ENCODE data around the gene ASB16. TPM values are rescaled to one million over a fixed set of nuclear protein-coding genes. Genes with fewer than 3 reads are reported as not detected.
"Not testable (repeated sequence)": the region's sequence is repeated elsewhere in the genome, so short reads cannot be mapped to it uniquely, and the experiment has no call there.

The ASB16 gene
- total and polyA plus RNA-seq, 4 donors, result 0.11 to 3.1 (median 1.4) TPM; not detected in 1

GRCh38 chr17:44147812-44148211 lies 22.7 kb upstream of the ASB16 start:
- no peak overlapping the region for H3K27ac ChIP-seq (ENCODE audit: low read depth, low read length)
- peaks cover 15% of the 10 kb centered on the region for H3K36me3 ChIP-seq (ENCODE audit: control insufficient read depth, insufficient read depth, low read length)
- no peak overlapping the region for H3K4me3 ChIP-seq (ENCODE audit: low read depth, low read length)
- 94% methylated on average over 4 of the region's 4 CpGs for WGBS (ENCODE audit: insufficient coverage)
- no peak for DNase-seq (ENCODE audit: low read depth in 4 of 6, low spot score in 6 of 6)
- no peaks in the 10 kb centered on the region for H3K27me3 ChIP-seq (ENCODE audit: control insufficient read depth, insufficient read depth, low read length)
- H3K9me3 ChIP-seq (ENCODE audit: control insufficient read depth, insufficient read depth, low read length), result no peaks in the 10 kb centered on the region
- peaks cover 2% of the 10 kb centered on the region for H3K4me1 ChIP-seq (ENCODE audit: control insufficient read depth, insufficient read depth, low read length)

- DNase-seq (ENCODE audit: low read depth in 4 of 6, low spot score in 6 of 6), result not testable (repeated sequence)
Observed at GRCh38 chr17:44149066-44149465, 21.4 kb upstream of the ASB16 start.

GRCh38 chr17:44149750-44150329 lies 20.7 kb upstream of the ASB16 start:
- WGBS (ENCODE audit: insufficient coverage), result 100% methylated on average over 3 of the region's 4 CpGs
- Histone ChIP-seq H3K27me3 (ENCODE audit: control insufficient read depth, insufficient read depth, low read length) (no peaks in the 10 kb centered on the region), H3K4me1 (ENCODE audit: control insufficient read depth, insufficient read depth, low read length) (no peaks in the 10 kb centered on the region), H3K9me3 (ENCODE audit: control insufficient read depth, insufficient read depth, low read length) (no peaks in the 10 kb centered on the region), H3K4me3 (ENCODE audit: low read depth, low read length) (no peak overlapping the region), H3K27ac (ENCODE audit: low read depth, low read length) (no peak overlapping the region), H3K36me3 (ENCODE audit: control insufficient read depth, insufficient read depth, low read length) (peaks cover 15% of the 10 kb centered on the region)
- DNase-seq (ENCODE audit: low read depth in 4 of 6, low spot score in 6 of 6), result no peak

More at GRCh38 chr17:44149066-44149465, 21.4 kb upstream of the ASB16 start:
- 100% methylated on average over 2 of the region's 3 CpGs for WGBS (ENCODE audit: insufficient coverage)
- H3K4me3 ChIP-seq (ENCODE audit: low read depth, low read length); H3K27ac ChIP-seq (ENCODE audit: low read depth, low read length); H3K9me3 ChIP-seq (ENCODE audit: control insufficient read depth, insufficient read depth, low read length); H3K27me3 ChIP-seq (ENCODE audit: control insufficient read depth, insufficient read depth, low read length); H3K4me1 ChIP-seq (ENCODE audit: control insufficient read depth, insufficient read depth, low read length): not testable (repeated sequence)
- peaks cover 15% of the 10 kb centered on the region for H3K36me3 ChIP-seq (ENCODE audit: control insufficient read depth, insufficient read depth, low read length)

DNA sequence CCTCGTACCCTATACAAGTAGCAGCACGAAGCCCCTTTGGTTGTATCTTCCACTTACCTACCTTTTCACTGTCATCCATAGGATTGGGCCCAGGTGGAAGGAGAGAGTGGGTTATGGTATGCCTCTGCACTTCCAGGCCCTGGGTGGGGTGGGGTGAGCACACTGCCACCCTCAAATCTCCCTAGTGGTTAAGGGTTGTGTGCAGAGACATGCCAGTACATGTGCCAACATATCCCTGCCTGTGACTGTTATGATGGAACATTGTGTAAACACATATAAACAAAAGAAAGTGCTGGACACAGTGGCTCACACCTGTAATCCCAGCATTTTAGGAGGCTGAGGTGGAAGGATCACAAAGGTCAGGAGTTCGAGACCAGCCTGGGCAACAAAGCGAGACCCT lies 17.6 kb upstream of the ASB16 start:
- DNase-seq (ENCODE audit: low read depth in 4 of 6, low spot score in 6 of 6), result no peak
- Histone ChIP-seq H3K27me3 (ENCODE audit: control insufficient read depth, insufficient read depth, low read length) (no peaks in the 10 kb centered on the region), H3K27ac (ENCODE audit: low read depth, low read length) (no peak overlapping the region), H3K36me3 (ENCODE audit: control insufficient read depth, insufficient read depth, low read length) (peaks cover 10% of the 10 kb centered on the region), H3K4me1 (ENCODE audit: control insufficient read depth, insufficient read depth, low read length) (no peaks in the 10 kb centered on the region), H3K9me3 (ENCODE audit: control insufficient read depth, insufficient read depth, low read length) (no peaks in the 10 kb centered on the region), H3K4me3 (ENCODE audit: low read depth, low read length) (no peak overlapping the region)
- WGBS (ENCODE audit: insufficient coverage), result no CpG with 5 or more reads among the region's 4 CpGs

GRCh38 chr17:44155488-44155887 lies 15.0 kb upstream of the ASB16 start:
- WGBS (ENCODE audit: insufficient coverage), result 88% methylated on average over 2 of the region's 2 CpGs
- Histone ChIP-seq H3K4me1 (ENCODE audit: control insufficient read depth, insufficient read depth, low read length) (no peaks in the 10 kb centered on the region), H3K9me3 (ENCODE audit: control insufficient read depth, insufficient read depth, low read length) (no peaks in the 10 kb centered on the region), H3K36me3 (ENCODE audit: control insufficient read depth, insufficient read depth, low read length) (peaks cover 4% of the 10 kb centered on the region), H3K27ac (ENCODE audit: low read depth, low read length) (no peak overlapping the region), H3K27me3 (ENCODE audit: control insufficient read depth, insufficient read depth, low read length) (no peaks in the 10 kb centered on the region), H3K4me3 (ENCODE audit: low read depth, low read length) (no peak overlapping the region)
- no peak for DNase-seq (ENCODE audit: low read depth in 4 of 6, low spot score in 6 of 6)

GRCh38 chr17:44159519-44160210 lies 10.8 kb upstream of the ASB16 start:
- WGBS (ENCODE audit: insufficient coverage), result 95% methylated on average over 13 of the region's 15 CpGs
- H3K4me3 ChIP-seq (ENCODE audit: low read depth, low read length), result no peak overlapping the region
- H3K9me3 ChIP-seq (ENCODE audit: control insufficient read depth, insufficient read depth, low read length), result no peaks in the 10 kb centered on the region

DNA sequence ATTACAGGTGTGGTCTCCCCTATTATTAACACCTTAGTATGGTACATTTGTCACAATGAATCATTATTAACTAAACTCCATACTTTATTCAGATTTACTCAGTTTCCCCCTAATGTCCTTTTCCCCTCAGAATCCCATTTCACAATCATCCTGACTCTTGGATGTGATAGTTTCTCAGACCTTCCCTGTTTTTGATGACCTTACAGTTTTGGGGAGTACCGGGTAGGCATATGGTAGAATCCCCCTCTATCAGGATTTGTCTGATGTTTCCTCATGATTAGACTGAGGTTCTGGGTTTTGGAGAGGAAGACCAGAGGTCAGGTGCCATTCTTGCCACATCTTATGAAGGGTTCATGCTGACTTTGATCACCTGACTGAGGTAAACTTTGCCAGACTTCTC lies 6.0 kb upstream of the ASB16 start:
- Histone ChIP-seq H3K27me3 (ENCODE audit: control insufficient read depth, insufficient read depth, low read length) (no peaks in the 10 kb centered on the region), H3K4me3 (ENCODE audit: low read depth, low read length) (no peak overlapping the region), H3K27ac (ENCODE audit: low read depth, low read length) (no peak overlapping the region), H3K9me3 (ENCODE audit: control insufficient read depth, insufficient read depth, low read length) (no peaks in the 10 kb centered on the region), H3K36me3 (ENCODE audit: control insufficient read depth, insufficient read depth, low read length) (peaks cover 7% of the 10 kb centered on the region), H3K4me1 (ENCODE audit: control insufficient read depth, insufficient read depth, low read length) (peaks cover 18% of the 10 kb centered on the region)
- WGBS (ENCODE audit: insufficient coverage), result no CpG with 5 or more reads among the region's 1 CpG
- DNase-seq (ENCODE audit: low read depth in 4 of 6, low spot score in 6 of 6), result no peak

More at GRCh38 chr17:44159519-44160210, 10.8 kb upstream of the ASB16 start:
- DNase-seq (ENCODE audit: low read depth in 4 of 6, low spot score in 6 of 6), result no peak
- peaks cover 11% of the 10 kb centered on the region for H3K36me3 ChIP-seq (ENCODE audit: control insufficient read depth, insufficient read depth, low read length)
- no peaks in the 10 kb centered on the region for H3K27me3 ChIP-seq (ENCODE audit: control insufficient read depth, insufficient read depth, low read length)
- no peak overlapping the region for H3K27ac ChIP-seq (ENCODE audit: low read depth, low read length)
- no peaks in the 10 kb centered on the region for H3K4me1 ChIP-seq (ENCODE audit: control insufficient read depth, insufficient read depth, low read length)

- Histone ChIP-seq H3K4me1 (ENCODE audit: control insufficient read depth, insufficient read depth, low read length) (peaks cover 28% of the 10 kb centered on the region), H3K27ac (ENCODE audit: low read depth, low read length) (no peak overlapping the region), H3K9me3 (ENCODE audit: control insufficient read depth, insufficient read depth, low read length) (no peaks in the 10 kb centered on the region), H3K4me3 (ENCODE audit: low read depth, low read length) (no peak overlapping the region), H3K36me3 (ENCODE audit: control insufficient read depth, insufficient read depth, low read length) (no peaks in the 10 kb centered on the region), H3K27me3 (ENCODE audit: control insufficient read depth, insufficient read depth, low read length) (no peaks in the 10 kb centered on the region)
- no peak for DNase-seq (ENCODE audit: low read depth in 4 of 6, low spot score in 6 of 6)
- WGBS (ENCODE audit: insufficient coverage), result 58% methylated on average over 5 of the region's 7 CpGs
Observed at GRCh38 chr17:44167181-44167861, 3.2 kb upstream of the ASB16 start.

DNA sequence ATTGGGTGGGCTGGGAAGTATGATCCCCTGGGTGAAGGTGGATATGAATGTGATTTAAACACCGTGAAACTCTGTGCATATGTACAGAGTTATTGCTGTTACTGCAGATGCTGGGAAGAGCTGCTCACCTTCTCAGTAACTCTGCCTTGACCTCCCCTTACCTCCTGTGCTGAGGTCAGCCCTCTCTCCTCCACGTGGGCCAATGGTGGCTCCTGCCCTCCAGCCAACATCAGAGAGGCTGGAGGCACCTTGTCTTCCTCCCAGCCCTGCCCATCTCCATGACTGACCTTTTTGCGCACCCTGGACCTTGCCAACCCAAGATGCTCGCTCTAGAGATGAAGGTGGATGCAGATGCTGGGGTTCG lies 387 bp upstream of the ASB16 start:
- Histone ChIP-seq H3K4me1 (ENCODE audit: control insufficient read depth, insufficient read depth, low read length) (peaks cover 28% of the 10 kb centered on the region), H3K27ac (ENCODE audit: low read depth, low read length) (no peak overlapping the region), H3K4me3 (ENCODE audit: low read depth, low read length) (no peak overlapping the region), H3K27me3 (ENCODE audit: control insufficient read depth, insufficient read depth, low read length) (no peaks in the 10 kb centered on the region), H3K9me3 (ENCODE audit: control insufficient read depth, insufficient read depth, low read length) (no peaks in the 10 kb centered on the region), H3K36me3 (ENCODE audit: control insufficient read depth, insufficient read depth, low read length) (no peaks in the 10 kb centered on the region)
- WGBS (ENCODE audit: insufficient coverage), result 63% methylated on average over 5 of the region's 5 CpGs
- no peak for DNase-seq (ENCODE audit: low read depth in 4 of 6, low spot score in 6 of 6)
